ENCODE results near the gene PLXNA4. TPM values are rescaled to one million over a fixed set of nuclear protein-coding genes. Genes with fewer than 3 reads are reported as not detected.

PLXNA4 gene
- total RNA-seq, 1 experiment from 2014 or later = not detected

GRCh38 chr7:132206594-132206993, 369.7 kb downstream of the PLXNA4 start:
- BruUV-seq (replicated peaks) = no TSS peak
- ChIA-PET CTCF (interaction anchor here (0.6 kb wide), 1 partner anchor 366 kb away, joined by 3 read pairs; no protein-coding TSS in a partner anchor), POLR2A (no interaction called here)
- no peak for DNase-seq (ENCODE audit: unreplicated experiment)
- H3K4me1 Mint-ChIP-seq (ENCODE audit: insufficient read depth, unreplicated experiment) = no peaks in the 10 kb centered on the region
- peaks cover 5% of the 10 kb centered on the region for H3K9me3 Mint-ChIP-seq (ENCODE audit: unreplicated experiment)
- peaks cover 9% of the 10 kb centered on the region for H3K27me3 Mint-ChIP-seq (ENCODE audit: insufficient read depth, unreplicated experiment)
- no peak for TF ChIP-seq CTCF (IDR thresholded peaks at IDR 0.05; ENCODE audit: unreplicated experiment)
- no peaks in the 10 kb centered on the region for H3K36me3 Mint-ChIP-seq (ENCODE audit: insufficient read depth, unreplicated experiment)
- intact Hi-C loops (cut with micrococcal nuclease) = no loop called here
- no peak overlapping the region for H3K27ac Mint-ChIP-seq (ENCODE audit: low read depth, unreplicated experiment)
- H3K4me3 Mint-ChIP-seq (ENCODE audit: unreplicated experiment) = no peak overlapping the region

GRCh38 chr7:132205509-132205908, 370.8 kb downstream of the PLXNA4 start:
- TF ChIP-seq CTCF (IDR thresholded peaks at IDR 0.05; ENCODE audit: unreplicated experiment) = no peak
- BruUV-seq (replicated peaks) = no TSS peak
- Mint-ChIP-seq H3K27ac (ENCODE audit: low read depth, unreplicated experiment) (no peak overlapping the region), H3K4me1 (ENCODE audit: insufficient read depth, unreplicated experiment) (no peaks in the 10 kb centered on the region), H3K4me3 (ENCODE audit: unreplicated experiment) (no peak overlapping the region), H3K9me3 (ENCODE audit: unreplicated experiment) (peaks cover 5% of the 10 kb centered on the region), H3K27me3 (ENCODE audit: insufficient read depth, unreplicated experiment) (peaks cover 9% of the 10 kb centered on the region), H3K36me3 (ENCODE audit: insufficient read depth, unreplicated experiment) (no peaks in the 10 kb centered on the region)
- POLR2A ChIA-PET = no interaction called here
- no peak for DNase-seq (ENCODE audit: unreplicated experiment)
- intact Hi-C loops (cut with micrococcal nuclease) = no loop called here
- CTCF ChIA-PET = interaction anchor here (0.7 kb wide), 1 partner anchor 605 kb away, joined by 3 read pairs; no protein-coding TSS in a partner anchor

- no TSS peak for BruUV-seq (replicated peaks)
- ChIA-PET CTCF (no interaction called here), POLR2A (no interaction called here)
- intact Hi-C loops (cut with micrococcal nuclease) = no loop called here
- H3K27me3 Mint-ChIP-seq (ENCODE audit: insufficient read depth, unreplicated experiment) = peaks cover 16% of the 10 kb centered on the region
- no peak overlapping the region for H3K27ac Mint-ChIP-seq (ENCODE audit: low read depth, unreplicated experiment)
- H3K36me3 Mint-ChIP-seq (ENCODE audit: insufficient read depth, unreplicated experiment) = no peaks in the 10 kb centered on the region
- no peak for DNase-seq (ENCODE audit: unreplicated experiment)
- TF ChIP-seq CTCF (IDR thresholded peaks at IDR 0.05; ENCODE audit: unreplicated experiment) = no peak
- H3K4me1 Mint-ChIP-seq (ENCODE audit: insufficient read depth, unreplicated experiment) = no peaks in the 10 kb centered on the region
- no peak overlapping the region for H3K4me3 Mint-ChIP-seq (ENCODE audit: unreplicated experiment)
- peaks cover 12% of the 10 kb centered on the region for H3K9me3 Mint-ChIP-seq (ENCODE audit: unreplicated experiment)
These were observed 373.2 kb downstream of the PLXNA4 start for GRCh38 chr7:132203021-132203420.

- H3K4me3 Mint-ChIP-seq (ENCODE audit: unreplicated experiment) = no peak overlapping the region
- CTCF ChIA-PET = interaction anchor here (0.6 kb wide), 1 partner anchor 335 kb away, joined by 3 read pairs; no protein-coding TSS in a partner anchor
- H3K27ac Mint-ChIP-seq (ENCODE audit: low read depth, unreplicated experiment) = no peak overlapping the region
- peaks cover 9% of the 10 kb centered on the region for H3K9me3 Mint-ChIP-seq (ENCODE audit: unreplicated experiment)
- no peaks in the 10 kb centered on the region for H3K4me1 Mint-ChIP-seq (ENCODE audit: insufficient read depth, unreplicated experiment)
- intact Hi-C loops (cut with micrococcal nuclease) = no loop called here
- peaks cover 14% of the 10 kb centered on the region for H3K27me3 Mint-ChIP-seq (ENCODE audit: insufficient read depth, unreplicated experiment)
- no peaks in the 10 kb centered on the region for H3K36me3 Mint-ChIP-seq (ENCODE audit: insufficient read depth, unreplicated experiment)
- TF ChIP-seq CTCF (IDR thresholded peaks at IDR 0.05; ENCODE audit: unreplicated experiment) = no peak
- no peak for DNase-seq (ENCODE audit: unreplicated experiment)
- no TSS peak for BruUV-seq (replicated peaks)
- POLR2A ChIA-PET = no interaction called here
These were observed 373.7 kb downstream of the PLXNA4 start for GRCh38 chr7:132202541-132202940.
